ENCODE measurements around the gene ZWILCH.
A peak's percentile ranks its signal among the peaks of the same experiment; 100 is the strongest.
"Not testable (repeated sequence)": the region's sequence is repeated elsewhere in the genome, so short reads cannot be mapped to it uniquely, and the experiment has no call there.

ZWILCH gene

DNA sequence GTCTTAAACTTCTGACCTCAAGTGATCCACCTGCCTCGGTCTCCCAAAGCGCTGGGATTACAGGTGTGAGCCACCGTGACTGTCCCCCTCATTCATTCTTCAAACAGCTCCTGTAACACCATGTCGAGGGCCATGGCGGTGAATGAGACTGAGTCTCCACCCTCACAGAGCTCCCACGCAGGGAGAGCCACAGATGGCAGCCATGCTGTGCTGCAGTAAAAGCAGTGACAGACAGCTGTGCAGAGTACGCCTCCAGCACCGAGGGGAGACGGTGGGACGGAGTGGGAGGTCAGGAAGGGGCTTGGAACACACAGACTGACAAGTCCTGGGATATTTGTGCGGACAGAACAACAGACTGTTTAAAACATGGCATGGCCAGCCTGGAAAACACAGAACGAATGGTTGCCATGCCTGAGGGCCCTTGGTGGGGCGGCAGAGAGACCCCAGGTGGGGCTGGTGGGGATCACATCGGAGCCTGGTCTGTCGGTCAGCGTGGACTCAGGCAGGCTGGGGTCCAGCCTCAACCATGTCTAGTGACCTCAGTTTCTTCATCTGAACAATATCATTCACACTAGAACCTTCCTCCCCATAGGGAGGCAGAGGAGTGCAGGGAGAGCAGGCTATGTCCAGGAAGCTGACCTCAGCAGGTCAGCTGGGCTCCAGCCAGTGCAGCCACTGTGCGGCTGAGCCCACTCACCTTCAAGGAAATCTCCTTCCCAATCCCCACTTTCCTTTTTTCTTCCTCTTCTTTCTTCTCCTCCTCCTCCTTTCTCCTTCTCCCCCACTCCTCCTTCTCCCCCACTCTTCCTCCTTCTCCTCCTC lies 81.2 kb downstream of the ZWILCH start:
- DNase-seq: no peak

DNA sequence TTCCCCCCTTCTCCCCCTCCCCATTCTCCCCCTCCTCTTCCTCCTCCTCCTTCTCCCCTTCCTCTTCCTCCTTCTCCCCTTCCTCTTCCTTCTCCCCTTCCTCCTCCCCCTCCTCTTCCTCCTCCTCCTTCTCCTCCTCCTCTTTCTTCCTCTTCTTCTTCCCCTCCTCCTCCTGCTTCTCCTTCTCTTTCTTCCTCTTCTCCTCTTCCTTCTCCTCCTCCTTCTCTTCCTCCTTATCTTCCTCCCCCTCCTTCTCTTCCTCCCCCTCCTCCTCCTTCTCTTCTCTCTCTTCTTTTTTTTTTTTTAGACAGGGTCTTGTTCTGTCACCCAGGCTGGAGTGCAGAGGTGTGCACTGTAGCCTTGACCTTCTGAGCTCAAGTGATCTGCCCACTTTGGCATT lies 81.9 kb downstream of the ZWILCH start:
- no peak for DNase-seq

DNA sequence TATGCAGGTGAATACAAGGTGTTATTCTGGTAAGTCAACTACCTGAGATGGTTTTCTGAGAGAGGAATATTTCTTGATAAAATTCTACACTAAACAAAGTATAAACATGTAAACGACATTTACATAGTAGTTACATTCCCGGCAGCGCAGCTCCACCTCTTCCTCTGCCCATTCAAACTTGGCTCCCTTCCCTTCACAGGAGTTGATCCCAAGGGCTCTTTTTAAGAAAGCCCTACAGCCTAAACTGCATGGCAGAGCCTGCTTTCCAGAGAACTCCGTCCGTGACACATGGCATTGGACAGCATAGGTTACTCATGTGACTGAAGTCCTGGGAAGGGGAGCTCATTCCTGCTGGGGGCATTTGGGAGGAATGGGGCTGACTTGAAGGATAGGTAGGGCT lies 82.6 kb downstream of the ZWILCH start:
- DNase-seq: no peak

DNA sequence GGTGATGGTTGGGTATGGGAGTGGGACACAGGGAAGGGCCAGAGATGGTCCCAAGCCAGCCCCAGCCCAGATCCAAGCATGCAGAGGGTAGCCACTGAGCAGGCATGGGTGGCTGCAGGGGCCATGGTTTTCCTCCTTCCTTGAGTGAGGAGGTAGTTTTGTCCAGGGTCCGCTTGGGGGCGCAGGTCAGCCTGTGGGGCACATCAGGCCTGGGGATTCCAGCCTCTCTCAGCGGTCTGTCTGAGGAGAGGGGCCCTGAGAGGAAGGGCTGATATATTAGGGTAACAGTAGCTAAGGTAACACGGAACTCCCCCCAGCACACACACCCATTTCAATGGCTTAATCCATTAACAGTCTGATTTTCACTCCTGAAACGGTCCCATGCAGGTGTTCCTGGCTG lies 83.4 kb downstream of the ZWILCH start:
- DNase-seq: no peak

DNA sequence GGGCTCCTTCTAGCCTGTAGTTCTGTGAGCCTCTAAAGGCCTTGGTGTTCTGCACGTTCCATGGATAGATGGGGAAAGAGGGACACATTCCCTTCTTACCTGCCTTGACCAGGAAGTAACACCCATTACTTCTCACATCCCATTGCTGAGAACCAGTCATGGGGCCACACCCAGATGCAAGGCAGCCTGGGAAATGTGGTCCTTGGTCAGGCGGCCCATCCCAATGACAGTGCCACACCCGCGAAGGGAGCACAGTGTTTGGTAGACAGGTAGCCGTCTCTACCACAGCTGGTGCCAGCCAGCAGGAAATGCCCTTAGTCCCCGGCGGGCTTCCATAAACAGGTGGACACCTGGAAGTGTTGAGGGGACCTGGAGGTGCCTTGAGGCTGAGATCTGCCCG lies 83.8 kb downstream of the ZWILCH start:
- no peak for DNase-seq

DNA sequence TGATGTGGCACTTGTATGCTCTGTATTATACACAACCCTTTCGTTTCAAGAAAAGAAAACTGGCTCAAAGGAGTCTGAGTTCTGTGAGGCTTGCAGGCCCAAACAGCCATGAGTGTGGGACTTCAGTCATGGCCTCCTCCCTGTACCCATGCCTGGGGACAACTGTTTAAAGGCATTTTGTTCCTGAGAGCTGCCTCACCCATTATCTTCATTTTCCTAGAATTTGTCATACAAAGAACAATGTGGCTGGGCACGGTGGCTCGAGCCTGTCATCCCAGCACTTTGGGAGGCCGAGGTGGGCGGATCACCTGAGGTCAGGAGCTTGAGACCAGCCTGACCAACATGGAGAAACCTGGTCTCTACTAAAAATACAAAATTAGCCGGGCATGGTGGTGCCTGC lies 84.3 kb downstream of the ZWILCH start:
- not testable (repeated sequence) for DNase-seq

DNA sequence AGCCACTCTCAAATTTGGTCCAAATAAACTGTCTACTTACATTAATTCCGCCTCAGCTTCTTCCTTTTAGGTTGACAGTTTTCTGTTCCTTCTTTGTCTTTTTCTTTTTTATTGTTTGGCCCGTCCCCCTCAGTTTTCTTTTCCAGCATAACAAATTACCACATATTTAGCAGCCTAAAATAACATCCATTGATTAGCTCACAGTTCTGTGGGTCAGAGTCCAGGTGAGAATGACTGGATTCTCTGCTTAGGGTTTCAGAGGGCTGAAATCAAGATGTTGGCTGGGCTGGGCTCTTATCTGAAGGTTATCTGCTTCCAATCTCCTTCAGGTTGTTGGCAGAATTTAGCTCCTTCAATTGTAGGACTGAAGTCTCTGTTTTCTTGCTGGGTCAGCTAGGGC lies 85.3 kb downstream of the ZWILCH start:
- DNase-seq: no peak

DNA sequence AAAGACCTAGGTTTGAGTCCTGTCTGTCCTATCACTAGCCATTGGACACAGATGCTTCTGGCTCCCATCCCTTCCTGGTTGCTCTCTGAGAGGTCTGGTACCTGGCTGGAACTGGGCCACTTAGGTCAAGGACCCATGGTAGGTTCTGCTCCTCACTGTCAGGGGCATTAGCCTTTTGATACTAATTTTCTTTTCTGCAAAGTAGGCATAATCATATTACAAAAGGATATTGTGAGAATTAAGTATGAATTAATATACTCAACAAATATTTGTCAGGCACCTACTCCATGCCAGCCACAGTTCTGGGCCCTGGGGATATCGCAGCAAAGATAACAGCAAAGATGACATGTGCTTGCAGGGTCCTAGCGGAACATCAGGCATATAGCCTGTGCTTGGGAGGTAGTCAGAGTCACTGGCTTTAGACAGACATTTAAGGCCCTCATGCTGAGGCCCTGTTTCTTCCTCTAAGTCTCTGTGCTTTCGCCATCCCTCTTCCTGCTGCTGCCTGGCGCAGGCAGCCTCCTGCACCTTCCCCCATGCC lies 86.3 kb downstream of the ZWILCH start:
- DNase-seq: no peak

DNA sequence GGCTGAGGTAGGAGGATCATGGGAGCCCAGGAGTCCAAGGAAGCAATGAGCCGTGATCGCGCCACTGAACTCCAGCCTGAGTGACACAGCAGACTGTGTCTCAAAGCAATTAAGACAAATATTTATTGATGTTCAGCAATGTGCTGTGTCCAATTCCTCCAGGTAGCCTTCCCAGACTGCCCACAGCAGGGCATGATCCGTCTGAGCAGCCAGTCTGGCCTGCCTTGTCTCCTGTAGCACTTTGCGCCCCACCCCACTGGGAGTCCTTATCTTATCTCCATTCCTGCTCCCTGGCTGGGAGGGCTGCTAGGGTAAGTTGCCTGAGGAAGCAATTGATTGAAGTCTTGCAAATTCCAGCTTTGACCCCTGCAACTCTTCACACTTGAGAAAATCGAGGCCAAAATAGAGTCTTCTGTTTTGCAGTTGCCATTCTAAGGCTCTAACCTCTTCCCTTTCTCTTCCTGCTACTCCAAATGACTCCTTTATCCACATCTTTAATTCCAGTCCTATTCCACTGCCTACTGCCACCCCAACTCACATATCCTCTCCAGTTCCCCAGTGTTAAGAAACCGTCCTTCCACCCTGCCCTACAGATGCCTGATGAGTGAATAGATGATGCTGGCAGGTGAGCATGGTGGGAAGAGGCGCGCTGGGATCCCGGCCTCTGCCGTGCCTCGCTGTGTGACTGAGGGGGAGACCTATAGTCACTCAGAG lies 87.5 kb downstream of the ZWILCH start:
- DNase-seq: no peak

DNA sequence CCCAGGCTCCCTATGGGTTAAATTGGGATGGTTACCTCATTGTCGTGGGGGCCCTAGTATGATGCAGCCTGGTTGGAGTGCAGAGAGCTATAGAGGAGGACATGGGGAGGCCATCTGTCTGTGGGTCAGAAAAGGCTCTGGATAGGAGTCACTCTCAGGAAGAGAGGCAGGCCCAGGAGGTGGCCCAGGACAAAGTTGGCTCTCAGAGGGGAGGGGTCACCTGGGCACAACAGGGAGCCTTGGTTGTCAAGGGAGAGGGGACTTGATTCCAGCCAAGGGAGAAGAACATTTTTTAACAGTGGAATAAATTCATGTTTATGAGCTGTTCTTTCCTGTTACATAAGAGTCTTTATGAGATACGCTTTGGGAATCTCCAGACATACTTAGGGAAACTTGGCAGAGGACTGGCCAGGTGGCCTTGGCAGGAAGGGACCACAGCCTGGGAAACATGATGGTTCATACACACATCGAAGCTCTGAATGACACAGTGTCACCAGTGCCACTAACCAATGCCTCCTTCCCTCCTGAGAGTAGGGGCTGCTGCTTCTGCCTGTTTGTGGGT lies 88.2 kb downstream of the ZWILCH start:
- DNase-seq: no peak

DNA sequence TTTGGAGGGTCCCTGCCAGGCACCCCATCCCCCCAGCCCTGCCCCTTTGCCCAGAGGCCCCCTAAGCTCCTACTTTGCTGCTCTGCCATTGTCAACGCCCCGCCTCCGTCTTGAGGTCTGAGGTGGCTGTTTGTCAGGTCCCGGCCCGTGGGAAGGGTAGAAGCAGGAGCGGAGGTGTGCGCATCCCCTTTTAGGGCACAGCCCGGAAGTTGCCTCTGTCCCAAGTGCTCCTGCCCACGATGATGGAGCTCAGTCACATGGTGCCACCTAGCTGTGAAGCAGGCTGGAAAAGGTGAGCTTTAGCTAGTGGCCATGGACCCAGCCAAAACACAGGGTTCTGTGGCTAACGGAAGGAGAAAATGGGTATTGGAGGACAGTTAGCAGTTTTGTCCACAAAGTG lies 89.2 kb downstream of the ZWILCH start:
- no peak for DNase-seq

DNA sequence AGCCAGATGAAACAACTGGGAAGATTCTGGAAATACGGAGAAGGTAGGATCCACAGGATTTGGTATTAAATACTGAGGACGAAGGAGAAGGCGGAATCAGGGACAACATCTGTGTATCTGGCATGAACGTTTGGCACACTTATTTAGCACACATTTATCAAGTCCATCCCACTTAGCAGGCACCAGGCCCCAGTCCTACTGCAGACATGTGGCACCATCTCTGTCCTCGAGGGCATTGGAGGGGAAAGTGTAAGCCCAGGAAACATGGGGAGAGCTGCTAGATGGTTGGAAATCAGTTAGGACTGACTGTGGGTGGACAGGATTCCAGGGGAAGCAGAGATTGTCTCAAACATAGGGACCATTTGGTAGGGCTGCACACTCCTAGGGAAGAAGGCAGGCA lies 89.7 kb downstream of the ZWILCH start:
- DNase-seq: no peak

DNA sequence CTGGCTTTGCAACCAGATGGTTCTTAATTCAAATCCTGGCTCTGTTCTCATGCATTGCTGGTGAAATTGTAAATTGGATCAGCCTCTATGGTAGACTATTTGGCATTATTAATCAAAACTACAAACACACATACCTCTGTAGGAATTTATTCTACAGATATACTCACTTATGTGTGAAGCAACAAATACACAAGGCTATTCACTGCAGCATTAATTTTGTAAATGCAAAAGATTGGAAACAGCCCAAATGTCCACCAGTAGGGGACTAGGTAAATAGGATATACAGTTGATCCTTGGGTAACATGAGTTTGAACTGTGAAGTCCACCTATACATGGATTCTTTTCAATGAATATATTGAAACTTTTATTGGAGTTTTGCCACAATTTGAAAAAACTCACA lies 90.2 kb downstream of the ZWILCH start:
- DNase-seq: no peak

DNA sequence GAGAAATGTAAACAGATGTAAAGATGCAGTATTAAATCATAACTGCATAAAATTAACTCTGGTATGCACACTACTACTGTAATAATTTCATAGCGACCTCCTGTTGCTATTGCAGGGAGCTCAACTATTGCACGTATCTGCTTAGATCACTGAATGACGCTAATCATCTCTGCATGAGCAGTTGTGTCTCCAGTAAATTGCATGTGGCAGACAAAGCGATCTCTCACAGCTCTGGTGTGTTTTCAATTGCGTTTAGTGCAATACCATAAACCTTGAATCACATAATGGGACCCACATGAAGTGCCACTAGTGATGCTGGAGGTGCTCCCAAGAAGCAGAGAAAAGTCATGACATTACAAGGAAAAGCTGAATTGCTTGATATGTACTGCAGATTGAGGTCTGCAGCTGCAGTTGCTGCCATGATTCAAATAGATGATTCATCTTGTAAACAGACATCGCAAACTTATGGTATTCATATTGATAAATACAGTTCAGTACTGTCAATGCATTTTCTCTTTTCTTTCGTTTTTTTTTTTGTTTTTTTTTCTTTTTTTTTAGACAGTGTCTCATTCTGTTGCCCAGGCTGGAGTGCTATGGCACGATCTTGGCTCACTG lies 90.9 kb downstream of the ZWILCH start:
- DNase-seq: peak; percentile 46

DNA sequence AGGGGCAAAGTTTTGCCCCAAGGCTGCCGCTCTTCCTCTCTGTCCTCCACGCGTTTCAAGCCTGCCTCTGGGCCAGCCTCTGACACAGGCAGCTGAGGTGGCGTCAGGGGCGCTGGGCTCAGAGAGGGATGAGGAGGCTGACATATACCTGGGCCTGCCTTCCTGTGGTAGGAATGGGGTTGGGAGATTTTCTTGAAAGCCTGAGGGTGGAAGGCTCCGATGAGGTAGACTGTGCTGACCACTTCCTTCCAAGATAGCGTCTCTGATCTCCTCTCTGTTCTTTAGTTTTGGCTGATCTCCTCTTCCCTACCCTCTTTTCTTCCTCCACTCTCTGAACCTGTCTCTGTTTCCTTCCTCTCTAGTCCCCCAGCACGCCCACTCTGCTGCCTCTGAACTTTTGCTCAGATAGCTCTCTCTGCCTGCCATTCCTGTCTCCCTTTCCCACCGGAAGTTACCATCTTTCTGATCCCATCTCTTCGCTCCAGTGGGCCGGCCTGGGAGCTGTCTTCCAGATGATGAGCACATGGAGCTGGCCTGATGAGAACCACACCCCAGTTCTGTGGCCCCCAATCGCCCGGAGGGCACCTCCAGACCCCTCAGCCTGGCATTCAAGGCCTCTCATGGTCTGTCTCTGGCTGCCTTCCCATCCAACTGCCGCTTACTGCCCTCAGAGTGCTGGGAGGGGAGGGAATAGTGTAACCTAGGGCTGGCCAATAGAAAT lies 93.1 kb downstream of the ZWILCH start:
- no peak for DNase-seq
